Measurements from ENCODE around the gene THOC2.

GRCh38 chrX:123713434-123713833 lies 19.4 kb downstream of the THOC2 start:
- TF ChIP-seq CTCF (IDR thresholded peaks at IDR 0.05) = no peak
- TF ChIP-seq POLR2A (IDR thresholded peaks at IDR 0.05) = no peak

All from heart left ventricle (tissue), 13 donors.